Mononuclear cell (primary cell): Measurements from ENCODE around the gene IL2RA. TPM values are rescaled to one million over a fixed set of nuclear protein-coding genes. Genes with fewer than 3 reads are reported as not detected.
"Not testable (repeated sequence)": the region's sequence is repeated elsewhere in the genome, so short reads cannot be mapped to it uniquely, and the experiment has no call there.

Experiments used
- H3K27me3 ChIP-seq: 2 replicates; pipeline ENCODE4 v1.6.0; 2011; ENCODE audit warnings: low read length, control low read depth; ENCODE audit not compliant: insufficient read depth
- H3K4me1 ChIP-seq: 2 replicates; pipeline ENCODE4 v1.5.1; 2011; ENCODE audit warnings: mild to moderate bottlenecking, low read length, control low read depth; ENCODE audit not compliant: insufficient read depth
- H3K4me3 ChIP-seq: 2 replicates; pipeline ENCODE4 v1.5.1; 2011; ENCODE audit warnings: mild to moderate bottlenecking, low read length, moderate library complexity
- H3K9me3 ChIP-seq: 2 replicates; pipeline ENCODE4 v1.5.1; 2011; ENCODE audit warnings: low read depth, mild to moderate bottlenecking, control low read depth, low read length
- total RNA-seq: library from RNA; depleted of rRNA; stranded (reverse); fragments of >200 nt; gene quantifications from one replicate; pipeline ENCODE4 v1.2.3, GENCODE V29; 2012

IL2RA gene
- total RNA-seq, 1 donor = 3.7 TPM

GRCh38 chr10:6070660-6071059, 8.5 kb upstream of the IL2RA start:
- H3K4me1 ChIP-seq = peaks cover 77% of the 10 kb centered on the region
- no peak overlapping the region for H3K4me3 ChIP-seq
- H3K9me3 ChIP-seq = no peaks in the 10 kb centered on the region
- no peaks in the 10 kb centered on the region for H3K27me3 ChIP-seq

- H3K4me3 ChIP-seq = no peak overlapping the region
- H3K9me3 ChIP-seq = no peaks in the 10 kb centered on the region
- H3K4me1 ChIP-seq = peaks cover 85% of the 10 kb centered on the region
- H3K27me3 ChIP-seq = no peaks in the 10 kb centered on the region
Observed at GRCh38 chr10:6069081-6069931, 7.1 kb upstream of the IL2RA start.

GRCh38 chr10:6068422-6068821, 6.3 kb upstream of the IL2RA start:
- Histone ChIP-seq H3K27me3 (no peaks in the 10 kb centered on the region), H3K4me1 (peaks cover 85% of the 10 kb centered on the region), H3K4me3 (no peak overlapping the region)

GRCh38 chr10:6068006-6068405, 5.8 kb upstream of the IL2RA start:
- Histone ChIP-seq H3K4me3 (no peak overlapping the region), H3K27me3 (no peaks in the 10 kb centered on the region), H3K9me3 (no peaks in the 10 kb centered on the region), H3K4me1 (peaks cover 82% of the 10 kb centered on the region)

More at GRCh38 chr10:6068422-6068821, 6.3 kb upstream of the IL2RA start:
- H3K9me3 ChIP-seq = no peaks in the 10 kb centered on the region

- Histone ChIP-seq H3K4me1 (peaks cover 80% of the 10 kb centered on the region), H3K9me3 (no peaks in the 10 kb centered on the region), H3K4me3 (no peak overlapping the region), H3K27me3 (no peaks in the 10 kb centered on the region)
Observed at GRCh38 chr10:6067457-6067856, 5.3 kb upstream of the IL2RA start.

GRCh38 chr10:6065835-6066234, 3.7 kb upstream of the IL2RA start:
- Histone ChIP-seq H3K4me1 (peaks cover 79% of the 10 kb centered on the region), H3K9me3 (no peaks in the 10 kb centered on the region), H3K4me3 (no peak overlapping the region), H3K27me3 (no peaks in the 10 kb centered on the region)

GRCh38 chr10:6065406-6065805, 3.2 kb upstream of the IL2RA start:
- Histone ChIP-seq H3K27me3 (no peaks in the 10 kb centered on the region), H3K9me3 (no peaks in the 10 kb centered on the region), H3K4me3 (no peak overlapping the region), H3K4me1 (peaks cover 76% of the 10 kb centered on the region)

GRCh38 chr10:6064726-6065125, 2.6 kb upstream of the IL2RA start:
- peaks cover 69% of the 10 kb centered on the region for H3K4me1 ChIP-seq
- not testable (repeated sequence) for H3K9me3 ChIP-seq, H3K27me3 ChIP-seq

GRCh38 chr10:6064119-6064518, 2.0 kb upstream of the IL2RA start:
- Histone ChIP-seq H3K4me3 (no peak overlapping the region), H3K27me3 (no peaks in the 10 kb centered on the region), H3K4me1 (peaks cover 63% of the 10 kb centered on the region), H3K9me3 (no peaks in the 10 kb centered on the region)

More at GRCh38 chr10:6064726-6065125, 2.6 kb upstream of the IL2RA start:
- H3K4me3 ChIP-seq = not testable (repeated sequence)

GRCh38 chr10:6061056-6061455, 1.1 kb downstream of the IL2RA start:
- Histone ChIP-seq H3K9me3 (no peaks in the 10 kb centered on the region), H3K4me1 (peaks cover 40% of the 10 kb centered on the region), H3K27me3 (no peaks in the 10 kb centered on the region), H3K4me3 (peak overlapping the region; percentile 26)

GRCh38 chr10:6059506-6059905, 2.7 kb downstream of the IL2RA start:
- Histone ChIP-seq H3K4me3 (no peak overlapping the region), H3K27me3 (no peaks in the 10 kb centered on the region), H3K9me3 (no peaks in the 10 kb centered on the region), H3K4me1 (peaks cover 27% of the 10 kb centered on the region)

GRCh38 chr10:6058682-6059475, 3.3 kb downstream of the IL2RA start:
- no peaks in the 10 kb centered on the region for H3K27me3 ChIP-seq
- peaks cover 34% of the 10 kb centered on the region for H3K4me1 ChIP-seq
- H3K4me3 ChIP-seq = no peak overlapping the region
- no peaks in the 10 kb centered on the region for H3K9me3 ChIP-seq

GRCh38 chr10:6056411-6057135, 5.6 kb downstream of the IL2RA start:
- H3K9me3 ChIP-seq = no peaks in the 10 kb centered on the region
- H3K4me1 ChIP-seq = peaks cover 44% of the 10 kb centered on the region
- no peaks in the 10 kb centered on the region for H3K27me3 ChIP-seq
- no peak overlapping the region for H3K4me3 ChIP-seq

GRCh38 chr10:6055929-6056328, 6.2 kb downstream of the IL2RA start:
- no peaks in the 10 kb centered on the region for H3K27me3 ChIP-seq
- H3K9me3 ChIP-seq = no peaks in the 10 kb centered on the region
- peaks cover 44% of the 10 kb centered on the region for H3K4me1 ChIP-seq
- H3K4me3 ChIP-seq = no peak overlapping the region

- Histone ChIP-seq H3K4me3 (no peak overlapping the region), H3K4me1 (peaks cover 51% of the 10 kb centered on the region)
Observed at GRCh38 chr10:6054884-6055283, 7.3 kb downstream of the IL2RA start.

More at GRCh38 chr10:6054884-6055283, 7.3 kb downstream of the IL2RA start:
- Histone ChIP-seq H3K9me3 (no peaks in the 10 kb centered on the region), H3K27me3 (no peaks in the 10 kb centered on the region)
